HepG2 (cell line): ENCODE results near the gene SLC25A22. TPM values are rescaled to one million over a fixed set of nuclear protein-coding genes. Genes with fewer than 3 reads are reported as not detected.
A peak's percentile ranks its signal among the peaks of the same experiment; 100 is the strongest.

Source experiments
- ATAC-seq: fragments of 200-7000 bp; cut with Tn5 transposase; 3 replicates; pipeline ENCODE4 v1.9.1; 2020; ENCODE audit warnings: mild to moderate bottlenecking, moderate library complexity
- BruUV-seq: library from RNA; stranded (reverse); fragments of 400-500 nt; replicated peaks from 2 replicates; lab custom pipeline; 2021; lab: Mats Ljungman, UMichigan
- CTCF ChIA-PET: fragments of 300-600 bp; formaldehyde crosslinking; extraction: SDS; loops from one replicate; lab custom pipeline; 2021; ENCODE audit warnings: low total read pairs, inconsistent platforms, low intra/inter-chr PET ratio; lab: Yijun Ruan, JAX
- POLR2A ChIA-PET: fragments of 350-600 bp; sonication (Branson Sonifier 250); formaldehyde crosslinking; loops from one replicate; lab custom pipeline; 2020; ENCODE audit warnings: antibody characterized with exemption, inconsistent platforms; lab: Yijun Ruan, JAX
- DNase-seq: peaks from one replicate; pipeline ENCODE4 v3.0.0-alpha.2; 2015; ENCODE audit warnings: low spot score
- FAIRE-seq: peaks from 3 replicates; lab custom pipeline; 2011; peaks lifted over from hg19 to GRCh38; lab: Jason Lieb, UNC
- H2AFZ ChIP-seq: one replicate; pipeline ENCODE4 v1.6.1; 2011; ENCODE audit warnings: low read length, inconsistent platforms
- H3K27ac ChIP-seq: fragments of 300-600 bp; 3 replicates; pipeline ENCODE4 v1.8.0; 2011; ENCODE audit warnings: mixed run types, mild to moderate bottlenecking, mixed read lengths, low read length, inconsistent platforms; ENCODE audit not compliant: insufficient read depth; ENCODE audit errors: extremely low read length
- H3K27me3 ChIP-seq, 2 experiments: fragments of 200-600 bp in 1 of 2; 2 replicates in 1 of 2; 3 replicates in 1 of 2; pipeline versions ENCODE4 v1.6.0 to v1.8.0; 2011; ENCODE audit warnings: low read length in 2 of 2, mild to moderate bottlenecking in 2 of 2, moderate library complexity in 2 of 2, inconsistent platforms in 1 of 2; ENCODE audit not compliant: insufficient read depth in 2 of 2, control insufficient read depth in 1 of 2
- H3K36me3 ChIP-seq, 2 experiments: fragments of 200-600 bp in 1 of 2; replicated peaks in 1 of 2; 2 replicates in 1 of 2; 3 replicates in 1 of 2; pipeline versions ENCODE4 v1.5.1 to v1.8.0; 2011; ENCODE audit warnings: low read length in 2 of 2, inconsistent platforms in 1 of 2; ENCODE audit not compliant: insufficient read depth in 2 of 2, control insufficient read depth in 1 of 2
- H3K4me1 ChIP-seq: 2 replicates; pipeline ENCODE4 v1.5.1; 2012; ENCODE audit warnings: low read length, inconsistent platforms; ENCODE audit not compliant: insufficient read depth
- H3K4me2 ChIP-seq: 2 replicates; pipeline ENCODE4 v1.6.0; 2011; ENCODE audit warnings: low read depth, low read length, inconsistent platforms
- H3K4me3 ChIP-seq, 3 experiments: fragments of 200-600 bp in 1 of 3; sonication (generic), shearing (Covaris generic) in 1 of 3; replicated peaks in 1 of 3; 2 replicates each; pipeline ENCODE4 v1.5.1; 2011 to 2016; ENCODE audit warnings: low read length in 3 of 3, inconsistent platforms in 2 of 3, low read depth in 2 of 3, mild to moderate bottlenecking in 2 of 3, control low read depth in 1 of 3, mixed read lengths in 1 of 3; ENCODE audit not compliant: insufficient read depth in 1 of 3
- H3K79me2 ChIP-seq: one replicate; pipeline ENCODE4 v1.6.1; 2011; ENCODE audit warnings: low read length, inconsistent platforms; ENCODE audit not compliant: insufficient read depth
- H3K9ac ChIP-seq: 2 replicates; pipeline ENCODE4 v1.6.0; 2011; ENCODE audit warnings: mild to moderate bottlenecking, low read depth, low read length, inconsistent platforms; ENCODE audit not compliant: insufficient read depth
- H3K9me3 ChIP-seq: 2 replicates; pipeline ENCODE4 v1.5.1; 2012; ENCODE audit warnings: mild to moderate bottlenecking, low read length
- H4K20me1 ChIP-seq: 2 replicates; pipeline ENCODE4 v1.6.0; 2011; ENCODE audit warnings: inconsistent platforms, mild to moderate bottlenecking, low read length, moderate library complexity; ENCODE audit not compliant: insufficient read depth
- EP300 ChIP-seq, 3 experiments: sonication (generic) in 1 of 3; formaldehyde crosslinking in 1 of 3; IDR thresholded peaks; 2 replicates each; pipeline versions ENCODE4 v1.5.1 to v1.6.1; 2011 to 2020; ENCODE audit warnings: low read depth in 2 of 3, low read length in 2 of 3, borderline replicate concordance in 1 of 3, improper control_type of control experiment in 1 of 3, mild to moderate bottlenecking in 1 of 3, missing genetic modification reagents in 1 of 3, moderate library complexity in 1 of 3
- ETV5 ChIP-seq: IDR thresholded peaks from 2 replicates; pipeline ENCODE4 v1.6.1; 2018; ENCODE audit warnings: missing biosample characterization, missing genetic modification reagents, inconsistent platforms, borderline replicate concordance
- HIVEP1 ChIP-seq: sonication (generic); formaldehyde crosslinking; IDR thresholded peaks from 2 replicates; pipeline ENCODE4 v1.4.0; 2020; ENCODE audit warnings: mild to moderate bottlenecking, missing genetic modification reagents
- HOXA5 ChIP-seq: sonication (generic); formaldehyde crosslinking; IDR thresholded peaks from 2 replicates; pipeline ENCODE4 v1.4.0; 2020; ENCODE audit warnings: missing genetic modification reagents
- RBFOX2 ChIP-seq: fragments of 200-400 bp; formaldehyde crosslinking; IDR thresholded peaks from 2 replicates; pipeline ENCODE4 v1.6.1; 2017; ENCODE audit warnings: low read depth, mild to moderate bottlenecking, low read length
- ZNF687 ChIP-seq: sonication (generic); formaldehyde crosslinking; IDR thresholded peaks from 2 replicates; pipeline ENCODE4 v1.5.1; 2020; ENCODE audit warnings: mild to moderate bottlenecking, missing genetic modification reagents, moderate library complexity
- WGBS: methylation state at CpG from one replicate; pipeline ENCODE4 v1.1.6; 2017; ENCODE audit warnings: low lambda C conversion rate; 5-methylcytosine and 5-hydroxymethylcytosine counted together
- in situ Hi-C: cut with HindIII; loops from 2 replicates; pipeline ENCODE4 v1.10.0; 2017; ENCODE audit warnings: low pct_unique_long_range_greater_than_20kb; ENCODE audit not compliant: extremely low pct_ligation_motif_present
- intact Hi-C: fragments of 100-400 bp; cut with micrococcal nuclease; formaldehyde crosslinking; loops from one replicate; pipeline ENCODE4 v1.10.0; 2022; ENCODE audit not compliant: unreplicated experiment
- polyA plus RNA-seq, 8 experiments: library from polyadenylated mRNA; depleted of rRNA in 3 of 8; stranded (reverse) in 7 of 8; unstranded in 1 of 8; fragments of >200 nt; fragmentation: Illumina TruSeq in 4 of 8; extraction: Trizol in 4 of 8; gene quantifications; 2 replicates each; pipeline versions ENCODE4 v1.2.1 to v1.2.3, GENCODE V29; 2011 to 2016; ENCODE audit warnings: low read depth in 4 of 8, missing spikeins in 1 of 8, mixed read lengths in 1 of 8; ENCODE audit not compliant: insufficient read depth in 1 of 8
- total RNA-seq, 5 experiments: library from RNA; depleted of rRNA; stranded (reverse); fragments of >200 nt; fragmentation: Illumina TruSeq; extraction: Trizol; gene quantifications; 2 replicates each; pipeline ENCODE4 v1.2.3, GENCODE V29; 2016; ENCODE audit warnings: low read depth in 1 of 5
- TF ChIP-seq, protein P1 (sequence below): sonication (generic); formaldehyde crosslinking; IDR thresholded peaks from 2 replicates; pipeline ENCODE4 v1.4.0; 2020; ENCODE audit warnings: mild to moderate bottlenecking, missing genetic modification reagents

The SLC25A22 gene
- total and polyA plus RNA-seq, 2 of the 13 experiments (the other 11 are each of a cell fraction or from before 2014, with no cell fraction given) = 12.4 to 19.2 TPM

- no peaks in the 10 kb centered on the region for H3K9me3 ChIP-seq
- no peaks in the 10 kb centered on the region for H4K20me1 ChIP-seq
- 97% methylated on average over 15 of the region's 32 CpGs for WGBS
- ATAC-seq (no peak), FAIRE-seq (no peak), DNase-seq (no peak)
- CTCF ChIA-PET = no interaction called here
- BruUV-seq = no TSS peak
- H3K27me3 ChIP-seq = no peaks in the 10 kb centered on the region; a peak in 1 of 5 replicates
- H3K79me2 ChIP-seq = peaks cover 17% of the 10 kb centered on the region
- H3K4me3 ChIP-seq = no peak overlapping the region
- TF ChIP-seq EP300 (IDR thresholded peaks at IDR 0.05; ENCODE audit: low read depth in 2 of 2, low read length in 2 of 2) = no peak
- TF ChIP-seq EP300 (CRISPR knock-in tag; IDR thresholded peaks at IDR 0.05; ENCODE audit: borderline replicate concordance) = no peak
- TF ChIP-seq RBFOX2 = peak; percentile 29; the same call in 1 of the 2 replicates
- no peak overlapping the region for H2AFZ ChIP-seq
- H3K36me3 ChIP-seq = peaks cover 7 to 8% of the 10 kb centered on the region in 2 experiments; a peak in 3 of 5 replicates
- peaks cover 14% of the 10 kb centered on the region for H3K4me1 ChIP-seq
- H3K9ac ChIP-seq = no peak overlapping the region
- intact Hi-C loops = no loop called here
- H3K27ac ChIP-seq = no peak overlapping the region
- in situ Hi-C loops = no loop called here
- no peak overlapping the region for H3K4me2 ChIP-seq
- POLR2A ChIA-PET = no interaction called here
These were observed 1.7 kb upstream of the SLC25A22 start for GRCh38 chr11:799641-800316.

DNA sequence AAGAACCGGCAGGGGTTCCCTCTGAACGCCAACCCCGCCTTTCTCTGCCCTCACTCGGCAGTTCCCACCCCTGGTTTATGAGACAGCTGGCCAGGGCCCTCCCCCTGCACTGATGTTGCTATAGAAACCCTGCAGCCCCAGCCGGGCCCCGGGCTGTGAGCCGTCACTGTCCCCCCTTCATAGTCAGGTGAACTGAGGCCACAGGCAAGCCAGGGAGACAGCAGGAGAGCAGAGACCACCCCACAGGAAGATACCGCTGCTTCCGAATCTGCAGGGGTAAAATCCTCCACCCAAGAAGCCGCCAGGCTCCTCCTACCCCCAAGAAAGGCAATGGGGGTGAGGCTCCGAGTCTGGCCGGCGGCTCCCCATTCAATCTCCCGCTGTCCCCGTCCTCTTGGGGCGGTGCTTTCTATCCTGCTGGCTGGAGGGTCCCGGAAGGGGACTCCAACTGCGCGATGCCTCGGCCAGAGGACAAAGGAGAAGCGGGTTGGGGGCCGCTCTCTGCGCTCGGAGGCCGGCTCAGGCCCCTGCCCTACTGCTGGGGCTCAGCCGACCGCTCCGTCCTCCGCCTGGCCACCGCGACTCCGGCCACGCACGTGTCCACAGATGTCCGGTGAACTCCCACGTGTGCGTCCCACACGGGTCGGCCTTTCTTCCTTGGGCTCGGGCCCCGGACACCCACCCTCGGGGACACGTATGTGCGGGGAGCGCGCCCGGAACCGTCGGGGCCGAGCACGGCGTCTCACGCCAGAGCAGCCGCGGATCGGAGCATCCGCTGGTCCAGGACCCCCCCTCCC is 587 bp downstream of the SLC25A22 start:
- WGBS = 1% methylated on average over 26 of the region's 57 CpGs
- ChIA-PET POLR2A (interaction anchor here (0.7 to 5.3 kb wide), 6 partner anchors 8 to 43 kb away, joined by 3 to 44 read pairs (median 26); partner anchors contain the start of genes GATD1, PIDD1, PNPLA2 and RPLP2), CTCF (interaction anchor here (1.2 kb wide), 1 partner anchor 70 kb away, joined by 4 read pairs; no protein-coding TSS in a partner anchor)
- H3K4me2 ChIP-seq = peak overlapping the region; percentile 100
- peak overlapping the region; percentile 82 for H3K9ac ChIP-seq
- H3K27me3 ChIP-seq = no peaks in the 10 kb centered on the region; a peak in 1 of 5 replicates
- peaks cover 4% of the 10 kb centered on the region for H3K79me2 ChIP-seq
- no peaks in the 10 kb centered on the region for H4K20me1 ChIP-seq
- H2AFZ ChIP-seq = no peak overlapping the region
- peak overlapping the region; percentile 70 to 97 (median 94) for H3K4me3 ChIP-seq
- FAIRE-seq (peak; percentile 51), ATAC-seq (peak; percentile 61), DNase-seq (peak; percentile 78)
- BruUV-seq = TSS peak; percentile 42
- in situ Hi-C loops (no loop called here), intact Hi-C loops (no loop called here)
- H3K9me3 ChIP-seq = no peaks in the 10 kb centered on the region
- peak overlapping the region; percentile 80 for H3K27ac ChIP-seq
- H3K4me1 ChIP-seq = no peaks in the 10 kb centered on the region
- peaks cover 6% of the 10 kb centered on the region in 2 experiments; a peak in 3 of 5 replicates for H3K36me3 ChIP-seq
- TF ChIP-seq HIVEP1 (CRISPR knock-in tag) = no peak
- peak; percentile 69 for TF ChIP-seq ZNF687
- peak; percentile 39; the same call in 1 of the 2 replicates for TF ChIP-seq ETV5
- TF ChIP-seq, protein P1, sequence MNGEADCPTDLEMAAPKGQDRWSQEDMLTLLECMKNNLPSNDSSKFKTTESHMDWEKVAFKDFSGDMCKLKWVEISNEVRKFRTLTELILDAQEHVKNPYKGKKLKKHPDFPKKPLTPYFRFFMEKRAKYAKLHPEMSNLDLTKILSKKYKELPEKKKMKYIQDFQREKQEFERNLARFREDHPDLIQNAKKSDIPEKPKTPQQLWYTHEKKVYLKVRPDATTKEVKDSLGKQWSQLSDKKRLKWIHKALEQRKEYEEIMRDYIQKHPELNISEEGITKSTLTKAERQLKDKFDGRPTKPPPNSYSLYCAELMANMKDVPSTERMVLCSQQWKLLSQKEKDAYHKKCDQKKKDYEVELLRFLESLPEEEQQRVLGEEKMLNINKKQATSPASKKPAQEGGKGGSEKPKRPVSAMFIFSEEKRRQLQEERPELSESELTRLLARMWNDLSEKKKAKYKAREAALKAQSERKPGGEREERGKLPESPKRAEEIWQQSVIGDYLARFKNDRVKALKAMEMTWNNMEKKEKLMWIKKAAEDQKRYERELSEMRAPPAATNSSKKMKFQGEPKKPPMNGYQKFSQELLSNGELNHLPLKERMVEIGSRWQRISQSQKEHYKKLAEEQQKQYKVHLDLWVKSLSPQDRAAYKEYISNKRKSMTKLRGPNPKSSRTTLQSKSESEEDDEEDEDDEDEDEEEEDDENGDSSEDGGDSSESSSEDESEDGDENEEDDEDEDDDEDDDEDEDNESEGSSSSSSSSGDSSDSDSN (CRISPR knock-in tag) = peak; percentile 55; the same call in 1 of the 2 replicates
- no peak for TF ChIP-seq HOXA5 (CRISPR knock-in tag)
